ENCODE data around the gene NFYC. TPM values are rescaled to one million over a fixed set of nuclear protein-coding genes. Genes with fewer than 3 reads are reported as not detected.
A peak's percentile ranks its signal among the peaks of the same experiment; 100 is the strongest.

NFYC gene
- total and polyA plus RNA-seq, 2 of the 8 experiments (the other 6 are each of a cell fraction or from before 2014, with no cell fraction given): 54.1 to 124 TPM

DNA sequence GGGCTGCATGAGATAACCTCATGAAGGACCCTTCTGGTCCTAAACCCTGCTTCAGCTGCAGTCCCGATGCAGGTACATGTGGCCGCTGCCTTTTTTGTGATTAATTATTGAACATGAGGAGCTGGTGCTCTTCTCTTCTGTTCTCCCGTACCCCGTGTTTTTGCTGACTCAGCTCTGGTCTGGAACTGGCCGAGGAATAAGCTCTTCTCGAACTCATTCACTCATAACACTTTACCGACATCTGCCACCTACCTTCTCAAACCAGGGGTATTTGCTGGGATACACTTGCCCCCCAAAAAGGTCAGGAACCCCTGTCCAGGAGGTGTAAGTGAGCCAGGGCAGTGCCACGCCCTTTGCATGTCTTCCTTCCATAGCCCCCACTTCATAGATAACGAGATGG, 123.9 kb downstream of the NFYC start:
- H3K36me3 ChIP-seq (ENCODE audit: control insufficient read depth in 2 of 4, insufficient read depth in 4 of 4, low read length in 3 of 4): no peaks in the 10 kb centered on the region
- no peaks in the 10 kb centered on the region for H3K79me2 ChIP-seq (ENCODE audit: control insufficient read depth in 1 of 2, insufficient read depth in 2 of 2, low read length in 2 of 2)
- no peak overlapping the region for H2BK5ac ChIP-seq (ENCODE audit: low read depth, low read length)
- H2BK120ac ChIP-seq (replicated peaks; ENCODE audit: low read depth, low read length): no peak overlapping the region
- H3K27ac ChIP-seq (ENCODE audit: low read depth, low read length): no peak overlapping the region
- no peak overlapping the region for H4K5ac ChIP-seq (ENCODE audit: insufficient read length, low read depth, low read length)
- peaks cover 7% of the 10 kb centered on the region; the same call in 1 of the 2 replicates for H3K23me2 ChIP-seq (ENCODE audit: low read depth, low read length)
- ChIA-PET CTCF (ENCODE audit: partially characterized antibody) (interaction anchor here (0.7 to 1.0 kb wide), 3 partner anchors 44 to 146 kb away, joined by 3 to 4 read pairs (median 4); no protein-coding TSS in a partner anchor), POLR2A (ENCODE audit: partially characterized antibody) (interaction anchor here (1.9 kb wide), 1 partner anchor 9 kb away, joined by 6 read pairs; no protein-coding TSS in a partner anchor)
- no peaks in the 10 kb centered on the region for H3K79me1 ChIP-seq (ENCODE audit: low read depth, low read length)
- no peak overlapping the region; the same call in 1 of the 2 replicates for H2AK5ac ChIP-seq (ENCODE audit: low read depth, low read length)
- no peaks in the 10 kb centered on the region for H4K20me1 ChIP-seq (replicated peaks in 1 of 2; ENCODE audit: control insufficient read depth in 1 of 2, insufficient read depth in 2 of 2, low read length in 2 of 2)
- no peak overlapping the region for H3K4me3 ChIP-seq (ENCODE audit: extremely low read depth in 1 of 4, insufficient read depth in 2 of 4, low read depth in 3 of 4, low read length in 4 of 4)
- H3K9ac ChIP-seq (replicated peaks in 1 of 4; ENCODE audit: extremely low read depth in 1 of 4, low read depth in 3 of 4, low read length in 3 of 4): no peak overlapping the region
- no peak overlapping the region for H4K8ac ChIP-seq (ENCODE audit: extremely low read depth, insufficient read depth, low read length)
- FAIRE-seq (no peak), DNase-seq (ENCODE audit: low read depth in 1 of 2, low spot score in 2 of 2) (no peak)
- H4K91ac ChIP-seq (replicated peaks; ENCODE audit: insufficient read length, low read length): no peak overlapping the region
- no peak overlapping the region for H2AFZ ChIP-seq (ENCODE audit: low read length)
- H2BK12ac ChIP-seq (ENCODE audit: low read depth, low read length): no peak overlapping the region
- H3K27me3 ChIP-seq (replicated peaks in 1 of 4; ENCODE audit: control insufficient read depth in 3 of 4, extremely low read depth in 1 of 4, insufficient read depth in 3 of 4, low read length in 3 of 4): peaks cover 0 to 5% (median 2%) of the 10 kb centered on the region in 4 experiments; a peak in 4 of 7 replicates
- no peak overlapping the region for H2BK20ac ChIP-seq (ENCODE audit: low read length)
- 88% methylated on average over 9 of the region's 9 CpGs; no CpG with 5 or more reads in 1 of the 2 experiments for WGBS, 2 experiments (ENCODE audit: extremely low coverage in 1 of 2, insufficient coverage in 1 of 2, insufficient read length in 1 of 2, insufficient replicate concordance in 2 of 2, low coverage in 1 of 2, low lambda C conversion rate in 2 of 2, missing lambda C conversion rate in 1 of 2)
- H3K4me2 ChIP-seq (ENCODE audit: insufficient read depth in 1 of 2, low read depth in 2 of 2, low read length in 2 of 2): no peak overlapping the region
- no peak overlapping the region for H3K4ac ChIP-seq (replicated peaks; ENCODE audit: insufficient read length, low read depth, low read length)
- H3K4me1 ChIP-seq (replicated peaks in 1 of 4; ENCODE audit: control insufficient read depth in 3 of 4, insufficient read depth in 4 of 4, low read length in 3 of 4): peaks cover 0 to 6% (median 4%) of the 10 kb centered on the region in 4 experiments; a peak in 4 of 7 replicates
- no peaks in the 10 kb centered on the region for H3K9me3 ChIP-seq (ENCODE audit: insufficient read depth in 2 of 2, low read depth in 1 of 2, low read length in 1 of 2)
- no peak overlapping the region for H3K18ac ChIP-seq (ENCODE audit: extremely low read depth, low read length)
- no peak overlapping the region for H3K23ac ChIP-seq (ENCODE audit: insufficient read length)
- no peak overlapping the region for H2BK15ac ChIP-seq (ENCODE audit: low read length)
- H3K14ac ChIP-seq (ENCODE audit: insufficient read length): no peak overlapping the region
- H3K56ac ChIP-seq (replicated peaks; ENCODE audit: insufficient read length, low read depth, low read length): no peak overlapping the region
- peak; percentile 96 for TF ChIP-seq MAFK (IDR thresholded peaks at IDR 0.05; ENCODE audit: low read depth, low read length)
- no peak for TF ChIP-seq SRF (IDR thresholded peaks at IDR 0.05; ENCODE audit: low read depth, low read length)
